Caco-2 (cell line): ENCODE data around the gene DIS3L2. TPM values are rescaled to one million over a fixed set of nuclear protein-coding genes. Genes with fewer than 3 reads are reported as not detected.
A peak's percentile ranks its signal among the peaks of the same experiment; 100 is the strongest.

Source experiments
- BruUV-seq: library from RNA; stranded (reverse); fragments of 400-500 nt; replicated peaks from 2 replicates; lab custom pipeline; 2021; lab: Mats Ljungman, UMichigan
- CTCF ChIA-PET: fragments of 300-600 bp; sonication (Branson Sonifier 250); formaldehyde crosslinking; loops from one replicate; lab custom pipeline; 2022; ENCODE audit warnings: antibody characterized with exemption; lab: Charles Lee
- POLR2A ChIA-PET: fragments of 300-600 bp; sonication (Branson Sonifier 250); formaldehyde crosslinking; loops from one replicate; lab custom pipeline; 2022; ENCODE audit warnings: antibody characterized with exemption; lab: Charles Lee
- DNase-seq, 2 experiments: peaks; one replicate each; pipeline versions ENCODE4 v3.0.0 to v3.0.0-alpha.2; 2020 to 2022
- H3K27me3 ChIP-seq: replicated peaks from 2 replicates; pipeline ENCODE4 v1.6.0; 2011; ENCODE audit warnings: low read length; ENCODE audit not compliant: control insufficient read depth, insufficient read depth
- H3K36me3 ChIP-seq: 2 replicates; pipeline ENCODE4 v1.5.1; 2011; ENCODE audit warnings: low read length; ENCODE audit not compliant: control insufficient read depth, insufficient read depth
- H3K4me1 ChIP-seq: fragments of 250-450 bp; sonication (Bioruptor Pico); 2 replicates; pipeline ENCODE4 v1.5.1; 2020; ENCODE audit warnings: mild to moderate bottlenecking
- H3K4me3 ChIP-seq: 2 replicates; pipeline ENCODE4 v1.5.1; 2011; ENCODE audit warnings: low read depth, mild to moderate bottlenecking, control low read depth, low read length
- H3K9me3 ChIP-seq: fragments of 250-450 bp; sonication (Bioruptor Pico); 2 replicates; pipeline ENCODE4 v1.5.1; 2020; ENCODE audit warnings: mild to moderate bottlenecking, moderate library complexity
- H3K27ac Mint-ChIP-seq: one replicate; pipeline ENCODE4 v1.8.0; 2022; ENCODE audit warnings: mixed read lengths; ENCODE audit not compliant: unreplicated experiment
- H3K27me3 Mint-ChIP-seq: one replicate; pipeline ENCODE4 v1.8.0; 2022; ENCODE audit warnings: mixed read lengths; ENCODE audit not compliant: insufficient read depth, unreplicated experiment
- H3K36me3 Mint-ChIP-seq: one replicate; pipeline ENCODE4 v1.8.0; 2022; ENCODE audit warnings: mild to moderate bottlenecking, mixed read lengths; ENCODE audit not compliant: insufficient read depth, unreplicated experiment
- H3K4me1 Mint-ChIP-seq: one replicate; pipeline ENCODE4 v1.8.0; 2022; ENCODE audit warnings: low read depth, mixed read lengths; ENCODE audit not compliant: unreplicated experiment
- H3K4me3 Mint-ChIP-seq: one replicate; pipeline ENCODE4 v1.8.0; 2022; ENCODE audit warnings: mild to moderate bottlenecking, moderate library complexity, mixed read lengths; ENCODE audit not compliant: unreplicated experiment
- H3K9me3 Mint-ChIP-seq: one replicate; pipeline ENCODE4 v1.8.0; 2022; ENCODE audit warnings: mixed read lengths; ENCODE audit not compliant: unreplicated experiment
- intact Hi-C: fragments of 100-400 bp; cut with micrococcal nuclease; formaldehyde crosslinking; loops from one replicate; pipeline ENCODE4 v1.10.0; 2022; ENCODE audit not compliant: unreplicated experiment
- total RNA-seq: library from RNA; stranded (reverse); gene quantifications from 2 replicates; pipeline ENCODE4 v1.2.3, GENCODE V29; 2022
- TF ChIP-seq, protein P1 (sequence below), 2 experiments: fragments of 200-600 bp in 1 of 2; IDR thresholded peaks; 1 replicate in 1 of 2; 2 replicates in 1 of 2; pipeline versions ENCODE4 v1.5.1 to v1.8.0; 2011 to 2022; ENCODE audit warnings: antibody characterized with exemption in 1 of 2, control low read depth in 1 of 2, inconsistent platforms in 1 of 2, low read depth in 1 of 2, low read length in 1 of 2, mild to moderate bottlenecking in 1 of 2, moderate library complexity in 1 of 2; ENCODE audit not compliant: insufficient read depth in 1 of 2, severe bottlenecking in 1 of 2, unreplicated experiment in 1 of 2

DIS3L2 gene
- total RNA-seq, 1 experiment from 2014 or later = 15.5 TPM

DNA sequence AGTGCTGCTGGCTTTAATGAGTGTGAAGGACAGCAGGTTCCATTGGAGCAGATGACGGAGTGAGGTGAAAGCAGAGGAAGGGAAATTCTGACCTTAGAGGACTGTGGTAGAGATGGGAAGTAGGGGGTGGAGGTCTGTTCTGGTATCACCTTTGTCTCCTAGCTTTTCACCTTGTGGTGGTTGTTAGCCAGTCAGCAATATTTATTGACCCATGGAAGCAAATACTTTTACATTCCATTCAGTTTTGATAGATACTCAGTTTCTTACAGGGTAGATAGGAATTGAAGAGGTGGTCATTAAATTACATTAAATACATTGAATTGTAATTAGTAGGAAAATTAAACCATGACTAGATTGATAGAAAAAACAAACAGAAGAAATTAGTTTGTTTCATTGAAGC, 180.1 kb downstream of the DIS3L2 start:
- Histone ChIP-seq H3K4me1 (no peaks in the 10 kb centered on the region), H3K27me3 (no peaks in the 10 kb centered on the region), H3K9me3 (no peaks in the 10 kb centered on the region), H3K36me3 (no peaks in the 10 kb centered on the region), H3K4me3 (no peak overlapping the region)
- ChIA-PET CTCF (interaction anchor here (1.0 to 1.5 kb wide), 4 partner anchors 22 to 235 kb away, joined by 3 to 8 read pairs (median 4); no protein-coding TSS in a partner anchor), POLR2A (no interaction called here)
- Mint-ChIP-seq H3K36me3 (no peaks in the 10 kb centered on the region), H3K4me1 (no peaks in the 10 kb centered on the region), H3K4me3 (no peak overlapping the region), H3K9me3 (no peaks in the 10 kb centered on the region), H3K27me3 (no peaks in the 10 kb centered on the region), H3K27ac (no peak overlapping the region)
- TF ChIP-seq, protein P1, sequence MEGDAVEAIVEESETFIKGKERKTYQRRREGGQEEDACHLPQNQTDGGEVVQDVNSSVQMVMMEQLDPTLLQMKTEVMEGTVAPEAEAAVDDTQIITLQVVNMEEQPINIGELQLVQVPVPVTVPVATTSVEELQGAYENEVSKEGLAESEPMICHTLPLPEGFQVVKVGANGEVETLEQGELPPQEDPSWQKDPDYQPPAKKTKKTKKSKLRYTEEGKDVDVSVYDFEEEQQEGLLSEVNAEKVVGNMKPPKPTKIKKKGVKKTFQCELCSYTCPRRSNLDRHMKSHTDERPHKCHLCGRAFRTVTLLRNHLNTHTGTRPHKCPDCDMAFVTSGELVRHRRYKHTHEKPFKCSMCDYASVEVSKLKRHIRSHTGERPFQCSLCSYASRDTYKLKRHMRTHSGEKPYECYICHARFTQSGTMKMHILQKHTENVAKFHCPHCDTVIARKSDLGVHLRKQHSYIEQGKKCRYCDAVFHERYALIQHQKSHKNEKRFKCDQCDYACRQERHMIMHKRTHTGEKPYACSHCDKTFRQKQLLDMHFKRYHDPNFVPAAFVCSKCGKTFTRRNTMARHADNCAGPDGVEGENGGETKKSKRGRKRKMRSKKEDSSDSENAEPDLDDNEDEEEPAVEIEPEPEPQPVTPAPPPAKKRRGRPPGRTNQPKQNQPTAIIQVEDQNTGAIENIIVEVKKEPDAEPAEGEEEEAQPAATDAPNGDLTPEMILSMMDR (IDR thresholded peaks at IDR 0.05; ENCODE audit: insufficient read depth in 1 of 2, low read depth in 1 of 2, low read length in 1 of 2, severe bottlenecking in 1 of 2, unreplicated experiment in 1 of 2) = no peak
- DNase-seq = no peak
- BruUV-seq = no TSS peak
- intact Hi-C loops = loop anchor here (5.0 kb wide), 1 partner anchor 186 kb away; no protein-coding TSS in a partner anchor

DNA sequence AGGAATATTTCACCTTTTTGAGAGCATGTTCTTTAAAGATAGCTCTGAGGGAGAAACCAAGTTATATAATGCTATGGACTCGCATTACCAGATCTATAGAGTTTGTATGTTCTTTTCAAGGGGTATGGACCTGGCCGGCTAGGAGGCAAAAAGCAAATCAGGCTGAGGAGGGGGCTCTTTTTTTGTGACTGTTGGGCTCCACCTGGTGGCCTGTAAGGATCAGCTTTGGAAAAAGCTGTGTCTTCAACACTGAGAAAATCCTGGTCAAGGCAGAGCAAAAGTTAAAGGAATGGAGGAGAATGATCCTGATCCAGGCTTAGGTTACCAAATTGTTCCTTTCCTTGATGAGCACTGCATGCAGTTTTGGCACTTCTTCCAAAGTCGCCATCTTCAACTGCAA, 180.5 kb downstream of the DIS3L2 start:
- DNase-seq = peak; percentile 27 to 36
- H3K4me1 Mint-ChIP-seq = no peaks in the 10 kb centered on the region
- POLR2A ChIA-PET = no interaction called here

DNA sequence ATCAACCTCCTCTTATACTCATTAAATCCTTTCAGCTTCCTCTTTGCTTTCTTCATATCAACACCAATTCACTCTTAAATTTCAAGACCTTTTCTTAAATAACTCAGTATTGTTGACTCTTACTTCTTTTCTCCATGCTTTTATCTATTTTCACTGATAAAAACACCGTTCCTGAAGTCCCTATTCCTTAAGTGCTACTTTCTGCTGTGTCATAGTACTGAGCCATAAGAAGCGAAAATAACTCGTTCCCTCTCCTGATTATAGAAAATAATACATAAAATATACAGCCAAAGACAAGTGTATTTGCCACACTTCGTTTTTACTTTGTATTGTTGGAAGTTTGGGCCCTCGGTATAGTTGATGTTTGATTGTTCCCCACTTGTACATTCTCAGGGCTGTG, 181.0 kb downstream of the DIS3L2 start:
- TF ChIP-seq, protein P1 (IDR thresholded peaks at IDR 0.05; ENCODE audit: insufficient read depth in 1 of 2, low read depth in 1 of 2, low read length in 1 of 2, severe bottlenecking in 1 of 2, unreplicated experiment in 1 of 2) = no peak
- DNase-seq = no peak
- Histone ChIP-seq H3K4me3 (no peak overlapping the region), H3K9me3 (no peaks in the 10 kb centered on the region), H3K36me3 (no peaks in the 10 kb centered on the region), H3K27me3 (no peaks in the 10 kb centered on the region), H3K4me1 (no peaks in the 10 kb centered on the region)
- POLR2A ChIA-PET = no interaction called here
- no peaks in the 10 kb centered on the region for H3K9me3 Mint-ChIP-seq
- no TSS peak for BruUV-seq
- CTCF ChIA-PET = interaction anchor here (0.6 to 1.2 kb wide), 4 partner anchors 23 to 217 kb away, joined by 3 to 8 read pairs (median 4); no protein-coding TSS in a partner anchor
- intact Hi-C loops = loop anchor here (1.0 to 5.0 kb wide), 3 partner anchors 185 to 236 kb away; no protein-coding TSS in a partner anchor
- H3K4me3 Mint-ChIP-seq = no peak overlapping the region
- H3K36me3 Mint-ChIP-seq = no peaks in the 10 kb centered on the region
- H3K4me1 Mint-ChIP-seq = no peaks in the 10 kb centered on the region
- no peak overlapping the region for H3K27ac Mint-ChIP-seq
- no peaks in the 10 kb centered on the region for H3K27me3 Mint-ChIP-seq

More for the DNA sequence above, 180.5 kb downstream of the DIS3L2 start:
- Mint-ChIP-seq H3K27ac (no peak overlapping the region), H3K36me3 (no peaks in the 10 kb centered on the region), H3K9me3 (no peaks in the 10 kb centered on the region), H3K27me3 (no peaks in the 10 kb centered on the region), H3K4me3 (no peak overlapping the region)
- intact Hi-C loops = loop anchor here (1.0 to 5.0 kb wide), 3 partner anchors 185 to 236 kb away; no protein-coding TSS in a partner anchor
- Histone ChIP-seq H3K4me1 (no peaks in the 10 kb centered on the region), H3K36me3 (no peaks in the 10 kb centered on the region), H3K4me3 (no peak overlapping the region), H3K9me3 (no peaks in the 10 kb centered on the region), H3K27me3 (no peaks in the 10 kb centered on the region)
- CTCF ChIA-PET = interaction anchor here (0.6 to 1.5 kb wide), 5 partner anchors 23 to 236 kb away, joined by 3 to 8 read pairs (median 3); no protein-coding TSS in a partner anchor
- no TSS peak for BruUV-seq
- TF ChIP-seq, protein P1 (IDR thresholded peaks at IDR 0.05; ENCODE audit: insufficient read depth in 1 of 2, low read depth in 1 of 2, low read length in 1 of 2, severe bottlenecking in 1 of 2, unreplicated experiment in 1 of 2) = peak in 1 of 2 experiments; percentile 65
